ENCODE data around the gene KRT24.
A peak's percentile ranks its signal among the peaks of the same experiment; 100 is the strongest.
"Not testable (repeated sequence)": the region's sequence is repeated elsewhere in the genome, so short reads cannot be mapped to it uniquely, and the experiment has no call there.

Gene KRT24

DNA sequence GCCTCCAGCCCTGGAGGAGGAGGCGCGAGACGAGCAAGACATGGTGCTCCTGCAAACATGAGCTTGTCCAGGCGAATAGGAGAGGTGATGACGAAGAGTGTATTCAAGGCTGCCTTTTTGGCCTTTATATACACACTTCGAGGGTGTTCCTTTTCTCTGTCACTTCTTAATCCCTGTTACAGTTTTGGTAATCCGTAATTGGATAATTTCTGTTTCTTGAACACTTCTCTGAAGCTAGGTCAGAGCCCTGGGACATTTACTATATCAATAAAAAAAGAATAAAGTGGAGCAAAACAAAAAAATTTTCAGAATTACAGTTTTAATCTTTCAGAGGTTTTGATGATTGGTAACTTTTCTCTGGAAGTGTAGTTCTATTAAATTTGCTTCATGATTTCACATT lies at the start of gene KRT24:
Gene KRT24 (minus strand): TSS at position 101 of the 400 bp plus-strand sequence. CDS start 59 bp downstream, at position 42.
- H3K4me3 ChIP-seq (ENCODE audit: low read depth, low read length), result no peak within 1 kb of the TSS
- DNase-seq (ENCODE audit: low read depth), result no peak
- TF ChIP-seq, protein P1, sequence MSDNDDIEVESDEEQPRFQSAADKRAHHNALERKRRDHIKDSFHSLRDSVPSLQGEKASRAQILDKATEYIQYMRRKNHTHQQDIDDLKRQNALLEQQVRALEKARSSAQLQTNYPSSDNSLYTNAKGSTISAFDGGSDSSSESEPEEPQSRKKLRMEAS (IDR thresholded peaks at IDR 0.05; ENCODE audit: low read depth, low read length), result no peak
- TF ChIP-seq, protein P2, sequence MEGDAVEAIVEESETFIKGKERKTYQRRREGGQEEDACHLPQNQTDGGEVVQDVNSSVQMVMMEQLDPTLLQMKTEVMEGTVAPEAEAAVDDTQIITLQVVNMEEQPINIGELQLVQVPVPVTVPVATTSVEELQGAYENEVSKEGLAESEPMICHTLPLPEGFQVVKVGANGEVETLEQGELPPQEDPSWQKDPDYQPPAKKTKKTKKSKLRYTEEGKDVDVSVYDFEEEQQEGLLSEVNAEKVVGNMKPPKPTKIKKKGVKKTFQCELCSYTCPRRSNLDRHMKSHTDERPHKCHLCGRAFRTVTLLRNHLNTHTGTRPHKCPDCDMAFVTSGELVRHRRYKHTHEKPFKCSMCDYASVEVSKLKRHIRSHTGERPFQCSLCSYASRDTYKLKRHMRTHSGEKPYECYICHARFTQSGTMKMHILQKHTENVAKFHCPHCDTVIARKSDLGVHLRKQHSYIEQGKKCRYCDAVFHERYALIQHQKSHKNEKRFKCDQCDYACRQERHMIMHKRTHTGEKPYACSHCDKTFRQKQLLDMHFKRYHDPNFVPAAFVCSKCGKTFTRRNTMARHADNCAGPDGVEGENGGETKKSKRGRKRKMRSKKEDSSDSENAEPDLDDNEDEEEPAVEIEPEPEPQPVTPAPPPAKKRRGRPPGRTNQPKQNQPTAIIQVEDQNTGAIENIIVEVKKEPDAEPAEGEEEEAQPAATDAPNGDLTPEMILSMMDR (IDR thresholded peaks at IDR 0.05; ENCODE audit: low read depth, low read length), result no peak
- TF ChIP-seq POLR2A (IDR thresholded peaks at IDR 0.05; ENCODE audit: extremely low read depth, insufficient read length), result no peak
- no peak for TF ChIP-seq MYC (IDR thresholded peaks at IDR 0.05; ENCODE audit: low read depth, low read length)

DNA sequence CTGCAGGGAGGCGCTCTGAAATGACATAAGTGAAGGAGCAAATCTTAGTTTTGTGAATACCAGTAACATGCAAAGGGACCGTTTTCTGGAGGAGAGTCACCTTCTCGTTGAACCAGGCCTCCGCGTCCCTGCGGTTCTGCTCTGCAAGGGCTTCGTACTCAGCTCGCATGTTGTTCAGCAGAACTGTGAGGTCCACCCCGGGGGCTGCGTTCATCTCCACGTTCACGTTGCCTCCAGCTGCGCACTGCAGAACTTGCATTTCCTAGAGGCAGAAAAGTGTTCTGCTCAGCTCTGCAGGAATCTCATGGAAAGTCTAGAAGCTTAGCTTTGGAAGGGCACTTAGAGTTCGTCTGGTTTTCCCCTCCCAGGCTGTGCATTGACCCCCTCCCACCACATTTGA lies 47.5 kb upstream of the KRT24 start:
- DNase-seq (ENCODE audit: low read depth), result no peak
- TF ChIP-seq, protein P1 (IDR thresholded peaks at IDR 0.05; ENCODE audit: low read depth, low read length), result no peak
- TF ChIP-seq POLR2A (IDR thresholded peaks at IDR 0.05; ENCODE audit: extremely low read depth, insufficient read length) (no peak), MYC (IDR thresholded peaks at IDR 0.05; ENCODE audit: low read depth, low read length) (no peak)
- TF ChIP-seq, protein P2 (IDR thresholded peaks at IDR 0.05; ENCODE audit: low read depth, low read length), result no peak
- no peak overlapping the region for H3K4me3 ChIP-seq (ENCODE audit: low read depth, low read length)

DNA sequence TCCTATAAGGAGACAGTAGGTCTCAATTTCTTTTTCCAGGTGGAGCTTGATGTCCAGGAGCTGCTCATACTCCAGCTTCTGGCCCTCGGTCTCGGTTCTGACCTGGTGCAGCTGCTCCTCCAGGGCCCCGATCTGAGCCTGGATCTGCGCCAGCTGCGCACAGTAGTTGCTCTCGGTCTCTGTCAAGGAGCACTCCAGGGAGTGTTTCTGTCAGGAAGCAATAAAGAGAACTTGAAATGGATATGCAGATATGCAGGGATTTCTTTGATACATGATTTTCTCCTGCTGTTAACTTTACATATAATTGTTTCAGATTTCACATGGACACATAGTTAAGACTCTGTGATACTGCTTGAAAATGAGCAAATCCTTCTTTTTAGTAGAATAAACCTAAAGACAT lies 46.8 kb upstream of the KRT24 start:
- H3K4me3 ChIP-seq (ENCODE audit: low read depth, low read length), result no peak overlapping the region
- no peak for DNase-seq (ENCODE audit: low read depth)
- TF ChIP-seq POLR2A (IDR thresholded peaks at IDR 0.05; ENCODE audit: extremely low read depth, insufficient read length) (no peak), MYC (IDR thresholded peaks at IDR 0.05; ENCODE audit: low read depth, low read length) (no peak)
- TF ChIP-seq, protein P2 (IDR thresholded peaks at IDR 0.05; ENCODE audit: low read depth, low read length), result no peak
- TF ChIP-seq, protein P1 (IDR thresholded peaks at IDR 0.05; ENCODE audit: low read depth, low read length), result no peak

DNA sequence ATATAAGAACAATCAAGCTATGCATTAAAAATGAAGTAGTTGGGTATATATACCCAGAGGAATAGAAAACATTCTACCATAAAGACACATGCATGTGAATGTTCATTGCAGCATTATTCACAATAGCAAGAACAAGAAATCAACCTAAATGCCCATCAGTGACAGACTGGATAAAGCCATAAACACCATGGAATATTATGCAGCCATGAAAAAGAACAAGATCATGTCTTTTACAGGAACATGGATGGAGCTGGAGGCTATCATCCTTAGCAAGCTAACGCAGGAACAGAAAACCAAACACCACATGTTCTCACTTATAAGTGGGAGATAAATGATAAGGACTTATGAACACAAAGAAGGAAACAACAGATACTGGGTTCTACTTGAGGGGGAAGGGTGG lies 45.1 kb upstream of the KRT24 start:
- DNase-seq (ENCODE audit: low read depth); H3K4me3 ChIP-seq (ENCODE audit: low read depth, low read length): not testable (repeated sequence)

DNA sequence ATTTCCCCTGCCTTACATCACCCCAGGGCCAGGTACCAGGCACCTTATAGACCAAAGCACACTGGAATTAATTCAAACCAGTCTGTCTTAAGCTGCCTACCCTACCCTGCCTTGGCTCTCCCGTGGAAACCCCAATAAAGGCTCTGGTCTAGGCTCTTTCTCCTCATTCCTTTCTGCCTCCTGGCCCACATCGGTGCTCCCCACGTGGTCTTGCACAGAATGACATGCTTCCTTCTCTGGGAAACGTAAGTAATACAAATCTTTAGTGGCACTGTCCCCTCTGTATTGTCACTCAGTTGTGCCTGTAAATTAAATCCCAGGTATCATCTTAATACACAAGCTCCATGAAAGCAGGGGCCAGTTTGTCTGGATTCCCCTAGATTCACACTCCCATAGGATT lies 35.0 kb upstream of the KRT24 start:
- no peak for DNase-seq (ENCODE audit: low read depth)
- TF ChIP-seq, protein P1 (IDR thresholded peaks at IDR 0.05; ENCODE audit: low read depth, low read length), result 0 out of 2 replicates have a peak, but pooled peaks have one; percentile 8
- no peak for TF ChIP-seq MYC (IDR thresholded peaks at IDR 0.05; ENCODE audit: low read depth, low read length)
- H3K4me3 ChIP-seq (ENCODE audit: low read depth, low read length), result no peak overlapping the region

DNA sequence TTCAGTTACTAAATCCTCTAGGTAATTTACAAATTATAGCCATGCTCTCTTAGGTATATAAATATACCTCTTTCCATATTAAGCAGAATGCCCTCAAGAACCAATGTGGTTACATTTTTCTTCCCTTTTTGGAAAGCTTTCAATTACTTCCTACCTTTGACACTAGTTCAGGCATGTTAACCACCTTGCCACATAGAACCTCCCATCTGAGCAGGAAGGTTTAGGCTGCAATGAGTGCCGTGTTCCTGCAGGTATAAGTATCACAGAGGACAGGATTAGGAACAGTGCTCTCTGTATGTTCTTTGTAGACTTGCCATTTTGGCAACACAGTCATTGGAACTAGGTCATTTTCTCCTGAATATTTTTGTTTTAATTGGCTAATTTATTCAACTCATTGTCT lies 31.5 kb upstream of the KRT24 start:
- H3K4me3 ChIP-seq (ENCODE audit: low read depth, low read length), result no peak overlapping the region
- TF ChIP-seq, protein P2 (IDR thresholded peaks at IDR 0.05; ENCODE audit: low read depth, low read length), result no peak
- TF ChIP-seq POLR2A (IDR thresholded peaks at IDR 0.05; ENCODE audit: extremely low read depth, insufficient read length) (no peak), MYC (IDR thresholded peaks at IDR 0.05; ENCODE audit: low read depth, low read length) (no peak)
- TF ChIP-seq, protein P1 (IDR thresholded peaks at IDR 0.05; ENCODE audit: low read depth, low read length), result no peak
- DNase-seq (ENCODE audit: low read depth), result no peak

DNA sequence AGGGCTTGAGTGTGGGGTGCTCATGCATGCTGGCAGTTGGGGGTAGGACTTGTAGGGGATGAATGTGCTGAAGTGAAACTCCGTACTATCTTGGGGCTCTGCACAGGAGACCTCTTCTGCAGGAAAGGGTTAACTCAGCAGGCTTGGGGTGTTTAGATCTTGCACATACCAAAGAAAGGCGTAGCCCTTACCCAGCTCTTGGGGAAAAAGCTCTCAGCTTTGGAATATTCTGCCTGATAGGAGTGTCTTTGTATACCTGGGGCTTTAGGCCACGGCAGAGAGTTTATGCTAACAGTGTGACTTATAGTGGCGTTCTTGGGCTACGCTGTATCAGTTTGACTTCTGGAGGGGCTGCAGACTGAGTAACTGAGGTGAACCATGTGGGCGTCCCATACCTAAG lies 30.5 kb upstream of the KRT24 start:
- no peak overlapping the region for H3K4me3 ChIP-seq (ENCODE audit: low read depth, low read length)
- TF ChIP-seq POLR2A (IDR thresholded peaks at IDR 0.05; ENCODE audit: extremely low read depth, insufficient read length), result no peak
- TF ChIP-seq, protein P2 (IDR thresholded peaks at IDR 0.05; ENCODE audit: low read depth, low read length), result no peak
- DNase-seq (ENCODE audit: low read depth), result no peak
